HG03354 (cell line): ENCODE data around the gene RNF220.
"Not testable (repeated sequence)": the region's sequence is repeated elsewhere in the genome, so short reads cannot be mapped to it uniquely, and the experiment has no call there.

Source experiments
- ATAC-seq: cut with Tn5 transposase; IDR thresholded peaks from one replicate; pipeline ENCODE4 v1.9.1; 2021; ENCODE audit warnings: mild to moderate bottlenecking; ENCODE audit not compliant: unreplicated experiment, poor library complexity, severe bottlenecking

Gene RNF220

GRCh38 chr1:44481701-44482100 is 76.6 kb downstream of the RNF220 start:
- ATAC-seq = no peak

- ATAC-seq = no peak
Measured at GRCh38 chr1:44483089-44483874, 78.2 kb downstream of the RNF220 start.

DNA sequence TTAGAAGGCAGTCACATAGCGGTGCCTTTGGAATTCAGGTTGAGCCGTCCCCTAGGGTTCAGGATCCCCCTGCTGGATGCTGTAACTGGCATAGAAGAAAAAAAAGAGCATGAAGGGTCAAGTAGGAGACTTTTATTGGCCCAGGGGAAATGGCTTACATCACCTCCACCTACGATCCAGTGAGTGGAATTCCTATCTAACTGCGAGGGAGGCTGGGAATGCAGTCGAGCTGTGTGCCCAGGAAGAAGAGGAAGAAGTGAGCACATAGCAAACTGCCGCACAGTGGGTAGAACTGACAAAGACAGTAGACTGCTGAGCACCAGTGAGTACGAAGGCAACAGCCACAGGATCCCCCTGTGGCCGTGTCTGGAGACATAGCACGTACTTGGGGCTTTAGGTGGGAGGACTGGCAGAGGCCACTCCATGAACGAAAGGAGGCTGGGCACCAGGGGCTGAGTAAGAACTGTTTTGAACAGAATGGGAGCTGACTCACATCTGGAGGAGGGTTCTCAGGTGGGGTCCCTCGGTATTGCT is 79.2 kb downstream of the RNF220 start:
- ATAC-seq = no peak

DNA sequence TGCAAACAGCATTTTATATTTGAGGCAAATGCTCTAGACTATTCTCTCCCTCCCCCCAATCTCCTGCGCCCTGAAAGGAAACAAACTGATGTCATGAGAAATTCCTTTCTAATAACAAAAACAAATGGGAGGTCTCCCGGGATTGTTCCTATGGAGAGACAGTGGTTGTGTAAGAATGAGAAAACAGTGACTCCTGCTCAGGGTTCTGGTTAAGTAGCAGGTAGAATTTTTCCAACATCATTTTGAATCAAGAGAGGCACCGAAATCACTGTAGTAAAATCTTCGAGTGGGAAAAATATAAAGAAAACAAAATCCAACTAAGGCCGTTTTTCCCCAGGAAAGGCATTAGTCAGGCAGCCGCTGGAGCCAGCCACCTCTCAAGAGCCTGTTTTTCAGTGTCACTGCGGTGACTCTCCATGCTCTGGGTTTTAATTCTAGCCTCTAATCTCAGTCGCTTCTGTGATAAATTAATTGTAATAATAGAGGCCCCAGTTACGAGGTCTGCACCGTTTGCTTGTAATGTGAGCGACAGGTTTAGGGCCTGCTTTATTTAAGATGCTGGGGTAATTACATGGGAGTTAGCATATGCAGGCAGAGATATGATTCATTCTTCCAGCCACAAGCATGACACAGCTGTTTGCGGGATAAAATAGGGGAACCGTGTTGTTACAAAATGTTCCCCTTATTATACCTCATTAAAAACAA is 80.3 kb downstream of the RNF220 start:
- no peak for ATAC-seq

DNA sequence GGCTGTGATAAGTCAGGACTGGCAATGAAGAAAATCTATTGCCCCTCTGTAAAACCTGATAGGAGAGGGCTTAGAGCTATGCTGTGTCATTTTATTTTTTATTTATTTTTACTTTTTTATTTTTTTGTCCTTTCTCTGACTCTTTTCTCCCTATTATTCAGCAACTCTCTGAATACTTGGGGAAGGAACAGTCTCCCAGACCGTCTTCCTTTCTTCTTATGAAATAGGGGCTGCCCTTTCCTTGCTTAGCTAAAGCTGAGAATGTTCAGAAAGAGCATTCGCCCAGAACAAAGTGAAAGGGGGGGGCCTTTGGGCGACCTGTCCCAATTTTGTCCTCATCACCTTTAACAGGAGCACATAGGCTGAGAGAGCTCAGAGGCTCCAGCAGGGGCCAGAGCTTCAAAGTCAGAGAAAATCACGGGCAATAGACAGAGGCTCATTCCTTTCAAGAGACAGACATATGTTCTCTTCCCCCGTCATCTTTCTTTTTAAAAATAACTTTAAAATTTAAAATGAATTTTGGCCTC is 80.9 kb downstream of the RNF220 start:
- ATAC-seq = no peak

DNA sequence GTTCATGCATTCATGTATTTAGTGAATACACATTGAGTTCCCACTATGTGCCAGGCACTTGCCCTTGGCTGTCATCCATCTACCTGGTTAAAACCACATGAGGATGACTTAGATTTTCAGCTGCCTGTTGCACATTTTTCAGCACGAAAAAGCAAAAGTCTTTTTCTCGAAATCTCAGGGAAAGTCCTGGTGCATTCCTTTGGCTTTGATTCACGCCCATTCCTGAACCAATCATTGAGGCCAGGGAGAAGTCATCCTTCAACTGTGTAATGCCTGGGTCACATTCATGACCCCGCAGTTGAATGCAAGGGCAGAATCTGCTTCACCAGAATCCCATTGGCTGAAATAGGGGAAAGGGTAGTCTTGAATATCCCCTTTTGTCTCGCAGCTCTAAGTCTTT is 84.4 kb downstream of the RNF220 start:
- no peak for ATAC-seq

DNA sequence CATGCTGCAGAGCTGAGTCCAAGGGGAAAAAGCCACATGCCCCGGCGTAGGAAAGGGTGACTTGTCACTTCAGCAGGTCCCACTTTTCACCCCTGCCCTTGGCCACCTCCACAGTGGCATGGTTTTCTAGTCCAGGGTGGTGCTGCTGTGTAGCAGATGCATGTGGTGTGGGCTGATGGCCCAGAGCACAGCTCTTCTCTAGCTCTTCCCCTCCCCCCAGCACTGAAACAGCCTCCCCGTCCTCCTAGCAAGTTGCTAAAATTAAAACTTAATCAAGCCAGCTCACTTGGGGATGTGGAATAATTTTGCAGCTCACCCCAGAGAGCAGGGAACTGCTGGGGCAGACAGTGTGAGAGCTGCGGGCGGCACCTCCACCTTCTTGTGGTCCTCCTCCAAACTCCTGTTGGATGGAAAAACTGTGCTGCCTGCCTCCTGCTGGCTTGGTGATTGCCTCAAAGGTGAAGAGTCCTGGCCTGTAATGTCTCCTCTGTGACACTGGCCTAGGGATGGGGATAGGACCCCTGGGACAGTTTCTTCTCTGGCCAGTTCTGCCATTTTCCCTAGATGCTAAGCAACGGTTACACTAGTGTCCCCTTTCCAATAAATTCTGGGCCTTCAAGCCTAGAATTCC is 91.6 kb downstream of the RNF220 start:
- no peak for ATAC-seq

DNA sequence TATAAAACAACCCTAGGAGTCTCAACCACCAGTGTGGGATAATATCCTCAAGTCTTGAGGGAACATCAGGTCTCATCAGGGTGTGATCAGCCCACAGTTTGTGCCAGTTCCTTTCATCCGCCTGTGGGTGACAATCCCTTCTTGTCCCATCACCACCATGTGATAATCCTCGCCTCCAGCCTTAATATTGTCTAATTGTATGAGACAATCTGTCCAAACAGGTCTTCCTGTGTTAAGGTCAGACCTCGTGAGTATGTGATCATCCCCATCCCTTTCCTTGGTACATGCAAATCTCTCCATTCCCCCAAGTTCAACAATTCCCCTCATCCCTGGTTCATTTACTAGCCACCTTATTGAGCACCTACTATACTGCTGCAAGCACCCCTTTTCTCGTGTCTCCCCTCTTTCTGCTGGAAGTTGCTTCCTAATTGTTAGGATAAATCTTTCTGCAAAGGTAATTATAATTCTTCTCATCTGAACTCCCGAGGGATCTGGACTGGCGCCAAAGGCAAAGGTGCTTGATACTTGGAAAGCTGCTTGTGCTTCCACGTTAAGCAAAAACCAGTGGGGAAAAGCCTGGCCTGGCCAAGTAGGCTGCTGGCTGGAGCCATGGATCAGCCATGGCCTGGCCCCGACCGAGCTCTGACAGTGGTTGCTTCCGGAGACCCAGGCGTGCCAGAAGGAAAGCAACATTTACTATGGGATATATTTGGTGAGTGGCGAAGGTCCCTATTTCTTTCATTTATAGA is 92.5 kb downstream of the RNF220 start:
- no peak for ATAC-seq

- ATAC-seq = no peak
Measured at GRCh38 chr1:44499306-44499705, 94.3 kb downstream of the RNF220 start.

DNA sequence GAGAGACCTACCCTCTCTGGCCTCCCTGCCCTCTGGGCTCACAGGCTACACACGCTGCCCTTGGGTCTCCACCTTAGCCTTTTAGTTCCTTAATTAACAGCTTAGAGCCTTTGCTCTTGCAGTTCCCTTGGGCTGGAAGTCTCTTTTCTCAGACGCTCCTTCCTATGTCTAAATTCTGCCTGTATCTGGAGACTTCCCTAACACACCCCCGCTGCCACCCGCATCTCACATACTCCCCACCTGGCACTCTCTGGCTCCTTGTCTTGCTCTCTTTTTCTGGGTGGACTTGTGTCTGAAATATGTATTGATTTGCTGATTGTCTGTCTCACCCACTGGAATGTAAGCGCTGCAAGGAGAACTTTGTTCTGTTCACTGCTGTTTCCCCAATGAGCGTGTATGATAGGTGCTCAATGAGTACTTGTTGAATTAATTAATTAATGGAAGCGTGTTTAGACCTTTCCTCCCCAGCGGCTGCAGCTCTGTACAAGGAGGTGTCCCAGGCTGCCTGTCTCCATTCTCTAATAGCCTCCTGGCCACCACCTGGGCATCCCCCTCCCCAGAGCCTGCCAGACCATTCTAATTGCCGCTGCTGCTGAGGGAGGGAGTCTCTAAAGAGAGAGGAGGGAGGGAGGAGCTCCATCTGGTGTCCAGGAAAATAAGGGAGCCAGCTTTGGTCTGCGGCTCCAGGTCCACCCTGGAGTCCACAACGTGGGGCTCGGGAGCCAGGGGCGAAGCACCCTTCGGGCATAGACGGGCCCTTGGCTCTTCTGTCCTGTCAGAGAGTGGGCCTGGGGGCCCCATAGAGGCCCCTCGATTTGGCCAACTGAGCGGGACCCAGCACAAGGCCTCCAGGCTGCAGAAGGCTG is 95.4 kb downstream of the RNF220 start:
- no peak for ATAC-seq

DNA sequence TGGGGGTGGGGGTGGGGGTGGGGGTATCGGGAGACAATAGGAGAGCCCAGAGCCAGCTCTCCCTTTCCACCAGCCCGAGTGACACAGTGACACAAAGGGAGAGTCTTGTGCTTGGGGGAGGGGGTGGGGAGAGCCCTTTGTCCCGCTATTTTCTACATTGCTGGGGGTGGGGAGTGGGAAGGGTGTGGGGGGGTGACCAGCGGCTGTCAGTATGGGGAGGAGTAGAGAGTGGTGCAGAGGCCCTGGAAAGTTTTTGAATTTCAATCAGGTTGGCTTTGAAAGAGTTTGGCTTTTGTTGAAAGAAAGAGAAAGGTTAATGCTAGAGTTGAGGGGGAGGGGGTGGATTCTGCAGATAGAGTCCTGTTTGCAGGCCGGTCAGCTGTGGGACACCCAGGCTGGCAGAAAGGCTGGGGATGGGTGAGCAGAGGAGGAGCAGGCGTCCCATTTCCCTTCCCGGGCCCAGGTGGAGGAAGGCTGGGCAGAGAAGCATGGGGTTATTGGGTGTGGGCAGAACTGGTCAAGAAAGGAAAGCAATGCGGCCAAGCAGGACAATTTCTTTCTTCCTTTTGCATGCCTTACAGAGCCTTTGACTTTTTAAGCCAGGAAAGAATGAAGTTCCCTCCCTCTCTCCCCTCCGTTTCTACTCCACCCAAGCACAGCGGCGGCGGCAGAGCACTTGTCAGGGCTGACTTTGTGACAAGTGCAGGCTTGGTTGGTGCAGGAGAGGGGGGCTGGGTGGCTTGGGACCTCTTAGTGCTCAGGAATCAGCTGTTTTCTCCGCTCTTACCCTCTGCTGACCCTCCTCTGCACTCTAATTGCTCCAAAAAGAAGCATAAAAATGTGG is 96.2 kb downstream of the RNF220 start:
- ATAC-seq = no peak

- not testable (repeated sequence) for ATAC-seq
Measured at GRCh38 chr1:44502823-44503222, 97.8 kb downstream of the RNF220 start.

DNA sequence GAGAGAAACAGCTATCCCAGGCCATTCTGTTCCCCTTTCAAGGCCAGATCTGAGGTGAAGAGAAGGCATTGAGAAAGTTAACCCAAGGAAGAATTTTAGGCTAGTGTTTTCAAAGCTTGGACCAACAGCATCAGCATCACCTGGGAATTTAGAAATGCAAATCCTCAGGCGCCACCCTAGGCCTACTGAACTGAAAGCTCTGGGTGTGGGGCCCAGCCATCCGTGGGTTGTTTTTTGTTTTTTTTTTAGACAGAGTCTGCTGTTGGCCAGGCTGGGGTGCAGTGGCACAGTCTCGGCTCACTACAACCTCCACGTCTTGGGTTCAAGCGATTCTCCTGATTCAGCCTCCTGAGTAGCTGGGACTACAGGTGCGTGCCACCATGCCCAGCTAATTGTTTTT is 98.6 kb downstream of the RNF220 start:
- ATAC-seq = no peak

DNA sequence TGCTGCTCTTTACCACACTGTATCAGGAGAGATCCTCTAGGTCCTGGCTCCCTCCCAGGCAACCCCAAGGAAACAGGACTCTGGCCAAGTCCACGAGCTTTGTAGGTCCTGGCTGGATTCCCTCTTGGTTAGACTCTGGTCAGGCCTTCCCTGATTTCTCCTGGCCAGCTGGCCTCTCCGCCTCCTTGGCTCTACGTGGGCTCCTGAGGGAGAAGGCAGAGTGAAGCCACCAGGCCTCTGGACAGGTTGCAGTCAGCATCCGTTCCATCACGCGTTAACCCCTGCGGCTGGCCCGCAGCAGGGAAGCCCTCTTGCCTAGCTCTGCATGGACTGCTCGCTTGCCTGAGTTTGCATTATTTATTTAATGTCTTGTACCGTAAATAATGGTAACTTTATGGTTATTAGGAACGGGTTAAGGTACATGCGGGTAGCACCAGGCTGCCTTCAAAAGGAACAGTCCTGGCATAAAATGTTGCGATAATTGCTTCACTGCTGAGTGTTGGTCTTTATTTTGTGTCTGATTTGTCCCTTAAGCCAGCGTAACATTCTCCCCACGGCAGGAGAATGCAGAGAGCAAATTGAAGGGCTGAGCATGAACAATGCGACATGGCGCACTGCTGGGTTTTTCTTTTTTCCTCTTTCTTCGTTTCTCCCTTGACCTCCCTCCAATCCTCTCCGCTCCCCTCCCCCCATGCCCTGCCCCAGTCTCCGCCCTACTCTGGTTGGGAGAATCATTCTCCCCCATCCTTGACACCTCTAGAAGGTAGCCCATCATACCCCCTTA is 100.3 kb downstream of the RNF220 start:
- no peak for ATAC-seq

GRCh38 chr1:44507490-44508396 is 102.7 kb downstream of the RNF220 start:
- ATAC-seq = no peak

DNA sequence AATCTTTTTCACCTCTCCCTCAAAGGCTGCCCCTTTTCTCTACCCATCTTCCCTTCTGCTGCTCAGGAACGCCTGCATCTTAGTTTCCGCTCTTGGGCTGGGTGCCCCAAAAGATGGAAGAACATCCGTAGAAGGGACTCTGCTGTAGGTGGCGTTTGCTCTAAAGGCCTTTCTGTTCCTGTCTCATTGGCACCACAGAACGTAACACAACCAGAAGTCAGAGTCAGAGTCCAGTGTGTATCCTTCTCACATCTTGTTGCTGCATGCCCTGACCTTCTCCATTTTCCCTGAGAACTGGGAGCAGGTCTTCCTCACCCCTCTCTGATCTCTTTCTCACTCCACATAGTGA is 103.3 kb downstream of the RNF220 start:
- no peak for ATAC-seq
